GM13976 (cell line): ENCODE data around the gene R3HDM2.

Experiments used
- DNase-seq: peaks from one replicate; pipeline ENCODE4 v3.0.0; 2012; ENCODE audit warnings: low spot score
- in situ Hi-C: fragments of 300-500 bp; cut with MboI; formaldehyde crosslinking; loops from one replicate; pipeline ENCODE4 v1.12.0; 2022; ENCODE audit warnings: low sequenced_read_pairs, mixed read lengths, inconsistent platforms; ENCODE audit not compliant: unreplicated experiment
- TF ChIP-seq, protein P1 (sequence below): IDR thresholded peaks from 2 replicates; pipeline ENCODE4 v1.5.1; 2012; ENCODE audit warnings: borderline replicate concordance, mild to moderate bottlenecking; ENCODE audit not compliant: insufficient read depth; ENCODE audit errors: extremely low read depth, missing control alignments, control extremely low read depth

The R3HDM2 gene

DNA sequence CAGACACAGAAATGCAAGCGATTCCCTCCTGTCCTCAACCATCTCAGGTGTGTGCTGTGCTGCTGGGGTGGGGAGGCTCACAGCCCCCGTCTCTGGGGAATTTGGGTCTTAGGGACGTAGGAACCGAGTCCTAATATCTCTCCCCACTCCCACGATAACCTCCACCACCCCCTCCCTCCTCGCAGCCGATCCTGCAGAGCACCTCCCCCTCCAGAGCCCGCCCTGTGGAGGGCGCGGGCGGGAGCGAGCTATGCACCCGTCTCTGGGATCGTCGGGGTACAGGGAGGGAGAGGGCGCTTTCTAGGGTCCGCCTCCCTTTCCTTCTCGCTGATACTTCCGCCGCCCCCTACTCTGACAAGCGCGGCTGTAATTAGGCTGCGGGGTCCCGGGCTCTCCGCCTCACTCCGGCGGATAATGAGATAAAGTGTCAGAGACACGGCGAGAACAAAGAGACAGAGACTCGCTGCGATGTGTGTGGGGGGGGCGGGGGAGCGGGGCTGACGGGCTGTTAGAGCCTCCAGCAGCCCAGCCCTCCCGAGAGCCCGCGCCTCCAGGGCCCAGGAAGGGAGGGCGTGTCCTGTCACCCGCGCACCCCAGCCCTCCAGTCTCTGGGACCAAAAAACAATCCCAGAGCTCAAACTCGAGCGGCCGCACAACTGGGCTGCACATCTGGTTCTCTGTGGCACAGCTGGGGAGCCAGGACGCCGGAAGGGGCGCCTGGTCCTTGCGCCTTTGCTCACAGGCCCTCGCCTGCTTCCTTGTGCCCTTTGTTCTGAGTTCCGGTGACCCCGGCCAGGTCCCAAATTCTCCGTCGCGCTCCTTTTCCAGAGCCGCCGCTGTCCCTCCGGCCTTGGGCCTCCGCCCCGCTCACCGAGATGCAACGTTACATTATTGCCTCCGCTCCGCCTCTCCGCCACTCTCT is 192.7 kb downstream of the R3HDM2 start:
- peak; percentile 50 for DNase-seq
- TF ChIP-seq, protein P1, sequence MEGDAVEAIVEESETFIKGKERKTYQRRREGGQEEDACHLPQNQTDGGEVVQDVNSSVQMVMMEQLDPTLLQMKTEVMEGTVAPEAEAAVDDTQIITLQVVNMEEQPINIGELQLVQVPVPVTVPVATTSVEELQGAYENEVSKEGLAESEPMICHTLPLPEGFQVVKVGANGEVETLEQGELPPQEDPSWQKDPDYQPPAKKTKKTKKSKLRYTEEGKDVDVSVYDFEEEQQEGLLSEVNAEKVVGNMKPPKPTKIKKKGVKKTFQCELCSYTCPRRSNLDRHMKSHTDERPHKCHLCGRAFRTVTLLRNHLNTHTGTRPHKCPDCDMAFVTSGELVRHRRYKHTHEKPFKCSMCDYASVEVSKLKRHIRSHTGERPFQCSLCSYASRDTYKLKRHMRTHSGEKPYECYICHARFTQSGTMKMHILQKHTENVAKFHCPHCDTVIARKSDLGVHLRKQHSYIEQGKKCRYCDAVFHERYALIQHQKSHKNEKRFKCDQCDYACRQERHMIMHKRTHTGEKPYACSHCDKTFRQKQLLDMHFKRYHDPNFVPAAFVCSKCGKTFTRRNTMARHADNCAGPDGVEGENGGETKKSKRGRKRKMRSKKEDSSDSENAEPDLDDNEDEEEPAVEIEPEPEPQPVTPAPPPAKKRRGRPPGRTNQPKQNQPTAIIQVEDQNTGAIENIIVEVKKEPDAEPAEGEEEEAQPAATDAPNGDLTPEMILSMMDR = no peak

DNA sequence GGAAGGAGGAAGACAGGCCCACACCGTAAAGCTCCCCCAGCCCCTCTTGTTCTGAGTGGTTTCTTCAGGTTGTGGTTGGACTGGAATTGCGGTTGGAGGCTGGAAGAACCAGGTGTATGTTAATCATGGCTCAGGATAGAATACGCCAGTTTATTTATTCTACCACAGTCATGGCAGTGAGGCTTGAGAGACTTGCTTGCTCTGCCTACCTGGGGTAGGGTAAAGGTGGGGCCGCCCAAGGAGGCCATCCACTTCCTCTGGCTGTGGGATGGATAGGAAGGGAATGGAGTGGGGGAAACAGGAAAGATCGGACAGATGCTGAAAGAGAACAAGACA is 193.3 kb downstream of the R3HDM2 start:
- no peak for DNase-seq
- in situ Hi-C loops = no loop called here
- TF ChIP-seq, protein P1 = no peak

More for the DNA sequence above, 192.7 kb downstream of the R3HDM2 start:
- in situ Hi-C loops = no loop called here

DNA sequence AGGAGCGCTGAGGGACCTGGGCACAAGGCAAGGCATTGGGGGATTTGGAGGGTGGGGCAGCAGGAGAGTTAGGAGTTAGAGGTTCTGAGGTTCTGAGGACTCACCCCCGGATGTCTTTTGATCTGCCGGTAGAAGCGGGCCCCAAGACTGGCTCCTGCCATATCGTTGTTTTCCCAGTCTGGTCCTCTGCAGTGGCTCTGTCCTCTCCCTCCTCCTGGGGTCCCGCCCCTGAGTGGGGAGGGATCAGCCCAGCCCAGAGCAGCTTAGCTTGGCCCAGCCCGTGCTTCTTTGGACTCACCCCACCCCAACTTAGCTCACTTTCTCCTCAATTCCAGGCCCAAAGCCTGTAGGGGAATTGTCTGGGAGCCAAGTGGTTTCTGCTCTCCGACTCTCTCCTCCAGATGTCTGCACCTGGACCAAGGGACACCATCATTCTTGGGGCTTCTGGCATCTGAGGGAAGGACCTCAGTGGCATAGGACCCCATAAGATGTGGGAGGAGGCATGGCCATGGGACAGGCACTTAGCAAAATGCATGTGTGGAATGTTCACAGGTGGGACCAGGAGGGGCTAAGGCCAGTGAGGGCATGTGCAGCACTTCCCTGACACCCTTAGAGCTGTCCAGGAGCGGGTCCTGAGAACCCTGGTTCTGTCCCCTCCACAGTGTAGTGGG is 193.8 kb downstream of the R3HDM2 start:
- in situ Hi-C loops = no loop called here
- no peak for DNase-seq
- TF ChIP-seq, protein P1 = no peak

DNA sequence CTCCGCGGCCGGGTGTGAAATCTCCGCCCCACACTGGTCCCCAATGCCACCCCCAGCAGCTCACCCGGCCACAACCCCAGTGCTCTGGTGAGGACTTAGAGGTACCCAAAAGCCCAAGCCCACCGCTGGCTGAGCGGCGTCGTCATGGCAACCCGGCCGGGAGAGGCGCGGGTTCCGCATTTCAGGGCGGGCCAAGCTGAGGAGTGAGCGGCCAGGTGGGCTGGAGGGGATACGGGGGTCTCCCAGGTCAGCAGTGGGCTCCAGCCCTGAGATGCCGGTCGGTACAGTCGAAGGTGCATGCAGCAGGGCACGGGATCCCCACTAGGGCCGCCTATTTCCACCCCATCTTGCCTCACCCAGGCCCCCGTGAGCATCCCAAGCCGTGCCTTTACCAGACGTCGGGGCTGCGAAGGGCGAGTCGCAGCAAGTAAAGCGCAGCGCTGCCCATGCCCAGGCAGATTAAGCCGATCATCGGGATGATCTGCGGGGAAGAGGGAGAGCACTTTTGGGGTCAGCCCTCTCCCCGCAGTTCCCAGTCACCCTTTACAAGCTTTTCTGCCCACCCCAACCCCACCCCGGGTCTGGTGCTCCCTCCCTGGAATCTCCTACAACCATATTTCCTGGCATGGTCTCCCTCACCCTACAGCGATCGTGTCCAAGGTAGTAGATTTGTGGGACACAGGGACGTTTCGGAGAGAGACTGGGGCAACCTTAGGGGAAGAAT is 194.5 kb downstream of the R3HDM2 start:
- in situ Hi-C loops = no loop called here

DNA sequence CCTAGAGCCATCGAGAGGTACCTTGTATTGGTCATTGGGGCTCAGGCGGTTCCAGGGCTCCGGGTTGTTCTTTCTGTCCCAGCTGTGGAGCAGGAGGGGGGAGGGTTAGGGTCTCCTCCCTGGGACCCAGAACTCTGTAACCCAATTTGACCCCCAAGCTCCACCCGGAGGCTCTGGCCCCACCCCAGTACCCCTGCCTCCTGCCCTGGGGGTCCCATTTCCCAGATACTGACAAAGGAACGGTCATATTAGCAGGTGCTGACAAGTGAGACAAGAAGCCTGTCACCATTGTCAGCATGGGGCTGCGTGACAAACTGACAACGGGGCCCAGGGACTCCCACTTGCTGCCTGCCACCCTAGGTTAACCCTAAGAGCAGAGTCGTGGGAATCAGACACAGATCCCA is 195.1 kb downstream of the R3HDM2 start:
- TF ChIP-seq, protein P1 = no peak
- in situ Hi-C loops = no loop called here
- DNase-seq = no peak

More for the DNA sequence above, 194.5 kb downstream of the R3HDM2 start:
- DNase-seq = peak; percentile 26
- TF ChIP-seq, protein P1 = no peak

DNA sequence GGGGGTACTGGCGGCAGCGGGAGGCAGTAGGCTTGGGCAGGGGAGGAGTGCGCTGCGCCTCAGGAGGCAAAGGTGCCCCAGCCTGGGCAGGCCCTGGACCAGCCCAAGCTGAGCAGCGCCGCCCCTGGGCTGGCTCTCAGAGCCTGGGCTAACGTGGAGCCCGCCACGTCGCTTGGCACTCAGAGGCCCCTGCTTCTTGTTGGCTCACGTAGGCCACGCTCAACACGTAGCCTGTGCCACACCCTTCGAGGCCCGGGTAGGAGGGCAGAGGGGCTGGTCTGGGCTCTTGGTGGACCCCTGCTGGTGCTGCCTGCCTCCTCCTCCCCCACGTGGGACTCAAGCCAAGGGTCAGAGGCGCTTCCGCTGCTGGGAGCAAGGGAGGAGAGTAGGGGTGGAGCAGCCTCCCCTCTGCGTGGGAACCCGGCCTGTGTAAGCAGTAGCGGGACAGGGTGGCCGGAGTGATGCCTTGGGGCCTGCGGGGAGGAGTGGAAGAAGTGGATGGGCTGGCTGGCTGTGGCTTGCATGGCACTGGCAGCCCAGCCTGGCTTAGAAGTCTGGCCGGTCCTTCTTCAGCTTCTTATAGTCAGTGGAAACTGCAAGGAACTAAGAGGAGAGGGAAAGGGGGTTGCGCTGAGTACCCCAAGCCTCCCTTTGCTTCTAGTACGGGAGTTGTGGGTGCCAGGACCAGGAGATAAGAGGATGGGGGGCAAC is 195.7 kb downstream of the R3HDM2 start:
- TF ChIP-seq, protein P1 = no peak
- in situ Hi-C loops = no loop called here
- peak; percentile 12 for DNase-seq
